K562 (cell line): ENCODE measurements around the gene IQSEC3. TPM values are rescaled to one million over a fixed set of nuclear protein-coding genes. Genes with fewer than 3 reads are reported as not detected.
A peak's percentile ranks its signal among the peaks of the same experiment; 100 is the strongest.

Experiments used
- E2F6 ChIP-seq, 2 experiments: IDR thresholded peaks; 2 replicates each; pipeline ENCODE4 v1.6.1; 2011; ENCODE audit warnings: borderline replicate concordance in 1 of 2, control low read depth in 1 of 2, low read depth in 1 of 2, low read length in 1 of 2, mild to moderate bottlenecking in 1 of 2, mixed read lengths in 1 of 2, moderate library complexity in 1 of 2; ENCODE audit not compliant: insufficient read depth in 1 of 2, insufficient read length in 1 of 2, poor library complexity in 1 of 2, severe bottlenecking in 1 of 2; ENCODE audit errors: extremely low read depth in 1 of 2
- MAX ChIP-seq: sonication (generic); formaldehyde crosslinking; IDR thresholded peaks from 2 replicates; pipeline ENCODE4 v1.9.0; 2022; ENCODE audit warnings: mild to moderate bottlenecking, missing genetic modification reagents
- MNT ChIP-seq, 2 experiments: fragments of 450-650 bp; conservative IDR thresholded peaks; 2 replicates each; pipeline ENCODE4 v1.6.1; 2017; ENCODE audit warnings: mild to moderate bottlenecking in 2 of 2, moderate library complexity in 2 of 2
- REST ChIP-seq, 2 experiments: fragments of 450-650 bp; formaldehyde crosslinking in 1 of 2; IDR thresholded peaks; 2 replicates each; pipeline versions ENCODE4 v1.4.0 to v1.6.1; 2014 to 2020; ENCODE audit warnings: mild to moderate bottlenecking in 2 of 2, borderline replicate concordance in 1 of 2, low read depth in 1 of 2
- SMC3 ChIP-seq: conservative IDR thresholded peaks from 2 replicates; pipeline ENCODE4 v1.6.1; 2011; ENCODE audit warnings: low read depth, low read length, improper control_type of control experiment; ENCODE audit not compliant: insufficient read depth
- VEZF1 ChIP-seq: fragments of 200-800 bp; sonication (Bioruptor generic); IDR thresholded peaks from 2 replicates; pipeline ENCODE4 v1.6.1; 2017; ENCODE audit warnings: missing genetic modification characterization, missing compliant biosample characterization
- ZBTB33 ChIP-seq: sonication (generic); formaldehyde crosslinking; IDR thresholded peaks from 2 replicates; pipeline ENCODE4 v1.8.1; 2023; ENCODE audit warnings: mild to moderate bottlenecking, missing genetic modification reagents
- ZBTB7A ChIP-seq: IDR thresholded peaks from 2 replicates; pipeline ENCODE4 v1.6.1; 2011; ENCODE audit warnings: low read depth, mild to moderate bottlenecking, low read length, moderate library complexity, borderline replicate concordance; ENCODE audit not compliant: control insufficient read depth
- polyA plus RNA-seq, 8 experiments: library from polyadenylated mRNA; depleted of rRNA in 4 of 8; stranded (reverse) in 5 of 8; unstranded in 3 of 8; fragments of >200 nt; fragmentation: Nextera tagmentation in 2 of 8; fragmentation: Illumina TruSeq in 1 of 8; extraction: Ambion mirVana in 2 of 8; extraction: Trizol in 1 of 8; gene quantifications; 2 replicates each; pipeline versions ENCODE4 v1.2.1 to v1.2.3, GENCODE V29; 2011 to 2014; ENCODE audit warnings: inconsistent platforms in 1 of 8, missing spikeins in 1 of 8
- total RNA-seq, 7 experiments: library from RNA; depleted of rRNA in 6 of 7; stranded (reverse); fragments of >200 nt in 6 of 7; fragmentation: Illumina TruSeq in 2 of 7; extraction: Trizol in 2 of 7; gene quantifications; 2 replicates each; pipeline versions ENCODE4 v1.2.1 to v1.2.3, GENCODE V29; 2011 to 2021; ENCODE audit warnings: low replicate concordance in 1 of 7

The IQSEC3 gene
- total and polyA plus RNA-seq, 9 of the 15 experiments (the other 6 are each of a cell fraction or from before 2014, with no cell fraction given), result under 0.01 to 0.25 (median 0.08) TPM; not detected in 3

- TF ChIP-seq REST (IDR thresholded peaks at IDR 0.05; ENCODE audit: borderline replicate concordance) (peak; percentile 48; the same call in 1 of the 2 replicates), REST (CRISPR knock-in tag; IDR thresholded peaks at IDR 0.05; ENCODE audit: low read depth) (no peak), ZBTB33 (CRISPR knock-in tag) (peak; percentile 77), VEZF1 (CRISPR knock-in tag) (peak; percentile 75), SMC3 (0 out of 2 replicates have a peak, but pooled peaks have one; percentile 44), E2F6 (IDR thresholded peaks at IDR 0.05; ENCODE audit: borderline replicate concordance in 1 of 2, extremely low read depth in 1 of 2, insufficient read depth in 1 of 2, insufficient read length in 1 of 2, low read depth in 1 of 2, low read length in 1 of 2, poor library complexity in 1 of 2, severe bottlenecking in 1 of 2) (peak in 1 of 2 experiments; percentile 69), ZBTB7A (peak; percentile 42; the same call in 1 of the 2 replicates), MAX (CRISPR knock-in tag) (peak; percentile 28; the same call in 1 of the 2 replicates), MNT (conservative IDR thresholded peaks at IDR 0.05) (no peak)
Measured at GRCh38 chr12:188910-189621, 122.5 kb downstream of the IQSEC3 start (continued).
